ENCODE results near the gene EDN1. TPM values are rescaled to one million over a fixed set of nuclear protein-coding genes. Genes with fewer than 3 reads are reported as not detected.

Gene EDN1
- total and polyA plus RNA-seq, 2 of the 13 experiments (the other 11 are each of a cell fraction or from before 2014, with no cell fraction given), result 0.15 to 1.2 TPM

DNA sequence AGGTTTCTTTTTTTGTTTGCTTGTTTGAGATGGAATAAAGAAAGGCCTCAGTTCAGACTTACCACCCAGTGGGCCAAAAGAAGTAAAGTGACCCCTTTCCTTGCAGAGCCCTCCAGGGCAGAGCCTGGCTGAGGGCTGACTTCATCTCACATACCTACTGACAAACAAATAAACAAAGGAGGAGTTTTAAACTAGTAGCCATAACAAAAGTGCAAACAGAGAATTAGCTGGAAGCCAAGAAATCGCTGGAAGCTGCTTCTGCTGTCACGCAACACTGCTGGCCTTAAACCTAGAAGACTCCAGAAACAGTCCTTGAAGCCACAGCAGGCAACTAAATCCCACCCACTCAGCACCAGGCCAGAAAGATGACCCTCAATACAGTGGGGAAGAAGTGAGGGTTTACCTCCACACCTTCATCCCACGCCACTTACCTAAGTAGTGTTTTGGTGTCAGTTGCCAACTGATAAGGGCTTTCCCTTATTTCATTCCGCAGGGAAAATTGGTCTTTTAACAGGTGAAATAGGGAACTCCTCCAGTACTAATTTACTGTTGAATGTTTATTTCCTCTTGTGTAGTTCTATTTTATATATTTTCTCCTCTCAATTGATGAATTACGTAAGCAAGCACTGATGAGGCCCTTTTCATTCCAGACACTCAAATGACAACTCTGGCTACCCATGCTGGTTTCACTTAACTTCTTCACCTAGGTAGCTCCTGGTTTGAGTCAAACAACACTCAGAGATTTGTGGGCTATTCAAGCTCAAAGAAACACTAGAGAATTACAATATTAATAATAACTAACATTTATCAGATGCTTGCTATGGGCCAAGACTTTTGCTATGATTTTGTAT is 46.2 kb downstream of the EDN1 start:
- no peaks in the 10 kb centered on the region for H4K20me1 ChIP-seq (ENCODE audit: insufficient read depth, low read length)
- H3K27ac ChIP-seq (ENCODE audit: extremely low read length, insufficient read depth, low read length), result no peak overlapping the region
- no TSS peak for BruUV-seq (replicated peaks)
- in situ Hi-C loops (cut with HindIII; ENCODE audit: extremely low pct_ligation_motif_present, low pct_unique_long_range_greater_than_20kb) (no loop called here), intact Hi-C loops (cut with micrococcal nuclease; ENCODE audit: unreplicated experiment) (no loop called here)
- ATAC-seq (no peak), FAIRE-seq (no peak), DNase-seq (ENCODE audit: low spot score) (no peak)
- CTCF ChIA-PET (ENCODE audit: low intra/inter-chr PET ratio, low total read pairs), result no interaction called here
- no peaks in the 10 kb centered on the region for H3K27me3 ChIP-seq (ENCODE audit: control insufficient read depth in 1 of 2, insufficient read depth in 2 of 2, low read length in 2 of 2)
- H3K36me3 ChIP-seq (replicated peaks in 1 of 2; ENCODE audit: control insufficient read depth in 1 of 2, insufficient read depth in 2 of 2, low read length in 2 of 2), result no peaks in the 10 kb centered on the region
- peaks cover 78% of the 10 kb centered on the region for H3K4me1 ChIP-seq (ENCODE audit: insufficient read depth, low read length)
- H3K4me2 ChIP-seq (ENCODE audit: low read depth, low read length), result no peak overlapping the region
- POLR2A ChIA-PET, result interaction anchor here (0.9 kb wide), 1 partner anchor 27 kb away, joined by 3 read pairs; no protein-coding TSS in a partner anchor
- no peak overlapping the region for H2AFZ ChIP-seq (ENCODE audit: low read length)
- no peak overlapping the region for H3K9ac ChIP-seq (ENCODE audit: insufficient read depth, low read depth, low read length)
- H3K9me3 ChIP-seq (ENCODE audit: low read length), result no peaks in the 10 kb centered on the region
- 78% methylated on average over 5 of the region's 5 CpGs for WGBS (ENCODE audit: low lambda C conversion rate)
- H3K4me3 ChIP-seq (replicated peaks in 1 of 3; ENCODE audit: insufficient read depth in 1 of 3, low read depth in 2 of 3, low read length in 3 of 3), result no peak overlapping the region
- no peaks in the 10 kb centered on the region for H3K79me2 ChIP-seq (ENCODE audit: insufficient read depth, low read length)
- TF ChIP-seq HNRNPH1 (optimal IDR thresholded peaks at IDR 0.05; ENCODE audit: low read depth, low read length) (no peak), ZSCAN22 (CRISPR knock-in tag; IDR thresholded peaks at IDR 0.05) (no peak), ZNF605 (CRISPR knock-in tag; IDR thresholded peaks at IDR 0.05) (no peak), ZFY (CRISPR knock-in tag; IDR thresholded peaks at IDR 0.05) (no peak), ZNF205 (CRISPR knock-in tag; IDR thresholded peaks at IDR 0.05) (no peak), NCOR1 (IDR thresholded peaks at IDR 0.05; ENCODE audit: borderline replicate concordance, low read length) (no peak), MZF1 (CRISPR knock-in tag; IDR thresholded peaks at IDR 0.05; ENCODE audit: borderline replicate concordance) (no peak), LCORL (IDR thresholded peaks at IDR 0.05) (no peak), LCORL (CRISPR knock-in tag; IDR thresholded peaks at IDR 0.05) (no peak), ZFP62 (CRISPR knock-in tag; IDR thresholded peaks at IDR 0.05) (no peak), PHF20 (CRISPR knock-in tag; IDR thresholded peaks at IDR 0.05) (no peak)
